Neuronal stem cell (in vitro differentiated cells): ENCODE data around the gene B3GALT6.
A peak's percentile ranks its signal among the peaks of the same experiment; 100 is the strongest.
"Not testable (repeated sequence)": the region's sequence is repeated elsewhere in the genome, so short reads cannot be mapped to it uniquely, and the experiment has no call there.

Source experiments
- DNase-seq: peaks from one replicate; pipeline ENCODE4 v3.0.0-alpha.2; 2013; ENCODE audit warnings: low spot score
- H2AFZ ChIP-seq: one replicate; pipeline ENCODE4 v1.6.1; 2013; ENCODE audit warnings: mild to moderate bottlenecking, low read length, inconsistent platforms
- H2AK5ac ChIP-seq: 2 replicates; pipeline ENCODE4 v1.6.1; 2013; ENCODE audit warnings: low read depth, mild to moderate bottlenecking, inconsistent platforms, low read length, moderate library complexity, mixed read lengths
- H2BK120ac ChIP-seq: 2 replicates; pipeline ENCODE4 v1.6.1; 2013; ENCODE audit warnings: low read depth, mild to moderate bottlenecking, inconsistent platforms, low read length, moderate library complexity, mixed read lengths
- H2BK12ac ChIP-seq: one replicate; pipeline ENCODE4 v1.6.1; 2013; ENCODE audit warnings: low read length, inconsistent platforms
- H2BK15ac ChIP-seq: 2 replicates; pipeline ENCODE4 v1.6.1; 2013; ENCODE audit warnings: mild to moderate bottlenecking, low read length, inconsistent platforms, mixed read lengths
- H2BK5ac ChIP-seq: one replicate; pipeline ENCODE4 v1.6.1; 2013; ENCODE audit warnings: inconsistent platforms, mild to moderate bottlenecking, low read length, moderate library complexity
- H3K14ac ChIP-seq: one replicate; pipeline ENCODE4 v1.6.1; 2013; ENCODE audit warnings: low read length, inconsistent platforms
- H3K18ac ChIP-seq: 2 replicates; pipeline ENCODE4 v1.6.1; 2013; ENCODE audit warnings: low read length, inconsistent platforms
- H3K23ac ChIP-seq: 2 replicates; pipeline ENCODE4 v1.6.1; 2013; ENCODE audit warnings: low read depth, mild to moderate bottlenecking, mixed read lengths, low read length, inconsistent platforms; ENCODE audit not compliant: poor library complexity
- H3K27ac ChIP-seq: replicated peaks from 3 replicates; pipeline ENCODE4 v1.5.1; 2013; ENCODE audit warnings: low read length, inconsistent platforms
- H3K27me3 ChIP-seq, 3 experiments: 2 replicates each; pipeline ENCODE4 v1.6.1; 2013; ENCODE audit warnings: low read length in 3 of 3, mild to moderate bottlenecking in 2 of 3, inconsistent platforms in 1 of 3, low read depth in 1 of 3, mixed read lengths in 1 of 3, moderate library complexity in 1 of 3; ENCODE audit not compliant: control insufficient read depth in 3 of 3, insufficient read depth in 3 of 3
- H3K36me3 ChIP-seq, 2 donors: replicated peaks in 1 of 2; 2 replicates each; pipeline ENCODE4 v1.6.1; 2013; ENCODE audit warnings: low read length in 2 of 2; ENCODE audit not compliant: control insufficient read depth in 2 of 2, insufficient read depth in 2 of 2
- H3K4ac ChIP-seq: 2 replicates; pipeline ENCODE4 v1.6.1; 2013; ENCODE audit warnings: inconsistent platforms, mild to moderate bottlenecking, low read length, moderate library complexity
- H3K4me1 ChIP-seq, 2 donors: 1 replicate in 1 of 2; 2 replicates in 1 of 2; pipeline ENCODE4 v1.6.1; 2013; ENCODE audit warnings: low read length in 2 of 2, low read depth in 1 of 2; ENCODE audit not compliant: control insufficient read depth in 2 of 2, insufficient read depth in 1 of 2
- H3K4me2 ChIP-seq: one replicate; pipeline ENCODE4 v1.6.1; 2013; ENCODE audit warnings: mild to moderate bottlenecking, low read length, inconsistent platforms; ENCODE audit not compliant: insufficient read depth, poor library complexity, severe bottlenecking
- H3K4me3 ChIP-seq, 2 donors: 2 replicates each; pipeline ENCODE4 v1.5.1; 2013; ENCODE audit warnings: low read length in 2 of 2, mild to moderate bottlenecking in 2 of 2, inconsistent platforms in 1 of 2, moderate library complexity in 1 of 2
- H3K79me1 ChIP-seq: one replicate; pipeline ENCODE4 v1.6.1; 2013; ENCODE audit warnings: low read depth, mild to moderate bottlenecking, inconsistent platforms, low read length, moderate library complexity
- H3K9ac ChIP-seq: one replicate; pipeline ENCODE4 v1.6.1; 2013; ENCODE audit warnings: mild to moderate bottlenecking, low read depth, low read length, inconsistent platforms; ENCODE audit not compliant: poor library complexity
- H3K9me3 ChIP-seq, 2 donors: replicated peaks in 1 of 2; 2 replicates each; pipeline versions ENCODE3 to v1.6.1; 2013; ENCODE audit warnings: low read length in 2 of 2, mild to moderate bottlenecking in 2 of 2, inconsistent platforms in 1 of 2, low read depth in 1 of 2, mixed read lengths in 1 of 2, moderate library complexity in 1 of 2; ENCODE audit not compliant: control insufficient read depth in 2 of 2, insufficient read depth in 1 of 2
- H4K8ac ChIP-seq: one replicate; pipeline ENCODE4 v1.6.1; 2013; ENCODE audit warnings: low read depth, mild to moderate bottlenecking, inconsistent platforms, low read length, moderate library complexity
- H4K91ac ChIP-seq: one replicate; pipeline ENCODE4 v1.6.1; 2013; ENCODE audit warnings: low read length, low read depth, mild to moderate bottlenecking, inconsistent platforms; ENCODE audit not compliant: poor library complexity
- WGBS, 2 donors: extraction: QIAGEN DNeasy Blood & Tissue Kit; methylation state at CpG; one replicate each; pipeline ENCODE4 v1.1.7; 2013; ENCODE audit warnings: missing lambda C conversion rate in 2 of 2, mixed read lengths in 1 of 2; ENCODE audit not compliant: insufficient read length in 2 of 2, insufficient replicate concordance in 1 of 2; ENCODE audit errors: extremely low coverage in 2 of 2; 5-methylcytosine and 5-hydroxymethylcytosine counted together

The B3GALT6 gene

GRCh38 chr1:1191734-1192133 lies 40.3 kb upstream of the B3GALT6 start:
- no peak overlapping the region for H3K4ac ChIP-seq
- no peaks in the 10 kb centered on the region for H3K4me1 ChIP-seq
- H4K91ac ChIP-seq = no peak overlapping the region
- DNase-seq = no peak
- H2AK5ac ChIP-seq = no peak overlapping the region
- H2BK12ac ChIP-seq = no peak overlapping the region
- H3K9me3 ChIP-seq = peaks cover 5% of the 10 kb centered on the region in 2 donors
- no peaks in the 10 kb centered on the region for H3K36me3 ChIP-seq
- H3K23ac ChIP-seq = no peak overlapping the region
- H4K8ac ChIP-seq = no peak overlapping the region
- H2AFZ ChIP-seq = no peak overlapping the region
- no peaks in the 10 kb centered on the region for H3K79me1 ChIP-seq
- WGBS, 2 donors = no CpG with 5 or more reads among the region's 11 CpGs
- no peak overlapping the region for H3K4me2 ChIP-seq
- H2BK120ac ChIP-seq = no peak overlapping the region
- H3K27ac ChIP-seq = no peak overlapping the region
- no peak overlapping the region for H3K4me3 ChIP-seq
- H3K18ac ChIP-seq = no peak overlapping the region
- H2BK15ac ChIP-seq = no peak overlapping the region
- no peaks in the 10 kb centered on the region for H3K27me3 ChIP-seq
- H2BK5ac ChIP-seq = no peak overlapping the region
- no peak overlapping the region for H3K9ac ChIP-seq
- no peak overlapping the region for H3K14ac ChIP-seq

GRCh38 chr1:1194723-1195122 lies 37.3 kb upstream of the B3GALT6 start:
- Histone ChIP-seq H3K4me3 (no peak overlapping the region), H3K36me3 (no peaks in the 10 kb centered on the region), H3K27ac (no peak overlapping the region), H4K8ac (no peak overlapping the region), H3K4me1 (peaks cover 0 to 2% of the 10 kb centered on the region in 2 donors), H2BK120ac (no peak overlapping the region), H3K18ac (no peak overlapping the region), H3K4me2 (no peak overlapping the region), H3K9ac (no peak overlapping the region), H3K23ac (no peak overlapping the region), H2BK5ac (no peak overlapping the region), H3K14ac (no peak overlapping the region), H3K27me3 (no peaks in the 10 kb centered on the region), H2AFZ (no peak overlapping the region), H2BK12ac (no peak overlapping the region), H3K4ac (no peak overlapping the region), H4K91ac (no peak overlapping the region), H2BK15ac (no peak overlapping the region), H3K79me1 (no peaks in the 10 kb centered on the region), H2AK5ac (no peak overlapping the region), H3K9me3 (peaks cover 5% of the 10 kb centered on the region in 2 donors)
- DNase-seq = no peak
- WGBS, 2 donors = no CpG with 5 or more reads among the region's 3 CpGs

- not testable (repeated sequence) for H3K27me3 ChIP-seq, H3K18ac ChIP-seq, H3K14ac ChIP-seq, H2AFZ ChIP-seq, H2BK120ac ChIP-seq, H3K4me1 ChIP-seq, H3K9me3 ChIP-seq, H2BK15ac ChIP-seq, H3K23ac ChIP-seq, H3K4ac ChIP-seq, H4K8ac ChIP-seq, H2BK12ac ChIP-seq, H3K4me3 ChIP-seq, H3K9ac ChIP-seq, DNase-seq, H3K27ac ChIP-seq, H3K36me3 ChIP-seq, H2BK5ac ChIP-seq, H4K91ac ChIP-seq, H3K4me2 ChIP-seq, H3K79me1 ChIP-seq, H2AK5ac ChIP-seq
- WGBS, 2 donors = no CpG with 5 or more reads among the region's 6 CpGs
Observed at GRCh38 chr1:1195726-1196125, 36.3 kb upstream of the B3GALT6 start.

- Histone ChIP-seq H4K91ac (no peak overlapping the region), H2AFZ (no peak overlapping the region), H3K9me3 (peaks cover 5% of the 10 kb centered on the region in 2 donors)
Observed at GRCh38 chr1:1196431-1197187, 35.4 kb upstream of the B3GALT6 start.

More at GRCh38 chr1:1196431-1197187, 35.4 kb upstream of the B3GALT6 start:
- H2BK5ac ChIP-seq = no peak overlapping the region
- peaks cover 3 to 14% of the 10 kb centered on the region in 2 donors for H3K4me1 ChIP-seq
- H4K8ac ChIP-seq = no peak overlapping the region
- WGBS, 2 donors = no CpG with 5 or more reads among the region's 13 CpGs
- H3K18ac ChIP-seq = peak overlapping the region; percentile 83
- peak overlapping the region; percentile 70 for H2AK5ac ChIP-seq
- H3K9ac ChIP-seq = peak overlapping the region; percentile 30
- H3K36me3 ChIP-seq = no peaks in the 10 kb centered on the region
- H3K27ac ChIP-seq = no peak overlapping the region
- no peak for DNase-seq
- no peak overlapping the region for H3K4ac ChIP-seq
- peak overlapping the region; percentile 41 for H2BK12ac ChIP-seq
- no peak overlapping the region for H2BK15ac ChIP-seq
- peak overlapping the region; percentile 38 for H3K14ac ChIP-seq
- peak overlapping the region in 1 of 2 donors; percentile 68 for H3K4me3 ChIP-seq
- peak overlapping the region; percentile 47 for H2BK120ac ChIP-seq
- peak overlapping the region; percentile 43 for H3K23ac ChIP-seq
- H3K79me1 ChIP-seq = no peaks in the 10 kb centered on the region
- H3K27me3 ChIP-seq = peaks cover 0 to 6% (median 0%) of the 10 kb centered on the region in 3 experiments
- no peak overlapping the region for H3K4me2 ChIP-seq
